Mammary epithelial cell (primary cell): ENCODE measurements around the gene DTX3.

Source experiments
- EZH2 ChIP-seq: IDR thresholded peaks from 2 replicates; pipeline ENCODE4 v1.6.1; 2012; ENCODE audit warnings: low read length, inconsistent platforms, borderline replicate concordance
- TF ChIP-seq, protein P1 (sequence below), 2 donors: IDR thresholded peaks in 1 of 2; conservative IDR thresholded peaks in 1 of 2; 2 replicates each; pipeline ENCODE4 v1.5.1; 2011 to 2012; ENCODE audit warnings: inconsistent platforms in 2 of 2, low read length in 2 of 2, mild to moderate bottlenecking in 2 of 2, control low read depth in 1 of 2, low read depth in 1 of 2; ENCODE audit not compliant: insufficient read depth in 1 of 2; ENCODE audit errors: extremely low read depth in 1 of 2

DNA sequence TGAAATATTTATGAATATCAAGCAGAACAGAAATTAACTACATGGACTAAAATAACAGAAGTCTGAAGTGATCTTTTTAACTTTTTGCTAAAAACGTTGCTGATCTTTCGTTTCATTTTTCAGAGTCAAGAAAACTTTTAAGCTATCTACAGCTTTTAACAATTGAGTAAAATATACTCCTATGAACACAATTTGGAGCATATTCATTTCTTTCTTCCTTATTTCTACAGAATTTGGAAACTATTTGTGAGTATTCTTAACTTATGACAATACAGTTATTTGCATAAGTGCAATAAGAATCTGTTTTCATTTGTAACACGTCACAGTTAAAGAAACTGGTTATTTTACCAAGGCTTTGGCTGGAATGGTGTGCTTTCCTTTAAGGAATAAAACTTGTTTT, 49.4 kb downstream of the DTX3 start:
- TF ChIP-seq, protein P1, sequence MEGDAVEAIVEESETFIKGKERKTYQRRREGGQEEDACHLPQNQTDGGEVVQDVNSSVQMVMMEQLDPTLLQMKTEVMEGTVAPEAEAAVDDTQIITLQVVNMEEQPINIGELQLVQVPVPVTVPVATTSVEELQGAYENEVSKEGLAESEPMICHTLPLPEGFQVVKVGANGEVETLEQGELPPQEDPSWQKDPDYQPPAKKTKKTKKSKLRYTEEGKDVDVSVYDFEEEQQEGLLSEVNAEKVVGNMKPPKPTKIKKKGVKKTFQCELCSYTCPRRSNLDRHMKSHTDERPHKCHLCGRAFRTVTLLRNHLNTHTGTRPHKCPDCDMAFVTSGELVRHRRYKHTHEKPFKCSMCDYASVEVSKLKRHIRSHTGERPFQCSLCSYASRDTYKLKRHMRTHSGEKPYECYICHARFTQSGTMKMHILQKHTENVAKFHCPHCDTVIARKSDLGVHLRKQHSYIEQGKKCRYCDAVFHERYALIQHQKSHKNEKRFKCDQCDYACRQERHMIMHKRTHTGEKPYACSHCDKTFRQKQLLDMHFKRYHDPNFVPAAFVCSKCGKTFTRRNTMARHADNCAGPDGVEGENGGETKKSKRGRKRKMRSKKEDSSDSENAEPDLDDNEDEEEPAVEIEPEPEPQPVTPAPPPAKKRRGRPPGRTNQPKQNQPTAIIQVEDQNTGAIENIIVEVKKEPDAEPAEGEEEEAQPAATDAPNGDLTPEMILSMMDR (conservative IDR thresholded peaks at IDR 0.05 in 1 of 2, IDR thresholded peaks at IDR 0.05 in 1 of 2; ENCODE audit: extremely low read depth in 1 of 2, insufficient read depth in 1 of 2, low read depth in 1 of 2, low read length in 2 of 2), result no peak
- TF ChIP-seq EZH2, result no peak
